NCI-H2196 (cell line): ENCODE results near the gene TSC1.

Experiments used
- DNase-seq: peaks from one replicate; lab custom pipeline; 2025; ENCODE audit not compliant: unreplicated experiment; lab: John Stamatoyannopoulos, UW

TSC1 gene

GRCh38 chr9:132939169-132939568 is 5.2 kb downstream of the TSC1 start:
- DNase-seq = no peak

- no peak for DNase-seq
These were observed 6.9 kb downstream of the TSC1 start for GRCh38 chr9:132937463-132937901.

GRCh38 chr9:132935026-132935425 is 9.4 kb downstream of the TSC1 start:
- DNase-seq = no peak

- no peak for DNase-seq
These were observed 13.2 kb downstream of the TSC1 start for GRCh38 chr9:132931178-132931735.

- DNase-seq = no peak
These were observed 16.7 kb downstream of the TSC1 start for GRCh38 chr9:132927704-132928103.

GRCh38 chr9:132923346-132923902 is 21.0 kb downstream of the TSC1 start:
- DNase-seq = no peak

- no peak for DNase-seq
These were observed 24.7 kb downstream of the TSC1 start for GRCh38 chr9:132919614-132920268.

GRCh38 chr9:132914924-132915323 is 29.5 kb downstream of the TSC1 start:
- DNase-seq = no peak

GRCh38 chr9:132912131-132912530 is 32.3 kb downstream of the TSC1 start:
- DNase-seq = no peak

GRCh38 chr9:132910376-132910775 is 34.0 kb downstream of the TSC1 start:
- no peak for DNase-seq

GRCh38 chr9:132909311-132909710 is 35.1 kb downstream of the TSC1 start:
- DNase-seq = no peak

- DNase-seq = no peak
These were observed 35.8 kb downstream of the TSC1 start for GRCh38 chr9:132908635-132909034.

- DNase-seq = no peak
These were observed 38.7 kb downstream of the TSC1 start for GRCh38 chr9:132905726-132906125.

GRCh38 chr9:132903574-132904492 is 40.6 kb downstream of the TSC1 start:
- no peak for DNase-seq

- DNase-seq = peak; percentile 76
These were observed 42.3 kb downstream of the TSC1 start for GRCh38 chr9:132901858-132902831.

- no peak for DNase-seq
These were observed 46.4 kb downstream of the TSC1 start for GRCh38 chr9:132898051-132898450.

GRCh38 chr9:132896906-132897305 is 47.5 kb downstream of the TSC1 start:
- no peak for DNase-seq

- no peak for DNase-seq
These were observed 48.2 kb downstream of the TSC1 start for GRCh38 chr9:132896264-132896663.

- peak; percentile 47 for DNase-seq
These were observed 49.3 kb downstream of the TSC1 start for GRCh38 chr9:132894862-132895835.
